H1 (cell line): ENCODE measurements around the gene ALOX5. TPM values are rescaled to one million over a fixed set of nuclear protein-coding genes. Genes with fewer than 3 reads are reported as not detected.

Experiments used
- CTCF ChIA-PET: fragments of 300-600 bp; sonication (Branson Sonifier 250); formaldehyde crosslinking; loops from one replicate; lab custom pipeline; 2021; ENCODE audit not compliant: partially characterized antibody; lab: Charles Lee
- POLR2A ChIA-PET: fragments of 300-600 bp; sonication (Branson Sonifier 250); formaldehyde crosslinking; loops from one replicate; lab custom pipeline; 2021; ENCODE audit warnings: inconsistent platforms; ENCODE audit not compliant: partially characterized antibody; lab: Charles Lee
- DNase-seq, 2 experiments: peaks; one replicate each; pipeline versions ENCODE4 v3.0.0 to v3.0.0-alpha.2; 2010 to 2022; ENCODE audit warnings: low spot score in 2 of 2, low read depth in 1 of 2, mixed read lengths in 1 of 2
- FAIRE-seq: peaks from 2 replicates; lab custom pipeline; 2011; peaks lifted over from hg19 to GRCh38; lab: Jason Lieb, UNC
- H2AFZ ChIP-seq: 2 replicates; pipeline ENCODE4 v1.8.1; 2012; ENCODE audit warnings: low read length, inconsistent platforms
- H2AK5ac ChIP-seq: 2 replicates; pipeline ENCODE4 v1.6.1; 2013; ENCODE audit warnings: low read depth, low read length
- H2BK120ac ChIP-seq: replicated peaks from 2 replicates; pipeline ENCODE3; 2013; ENCODE audit warnings: low read depth, low read length, inconsistent platforms
- H2BK12ac ChIP-seq: 2 replicates; pipeline ENCODE4 v1.6.1; 2013; ENCODE audit warnings: low read depth, low read length
- H2BK15ac ChIP-seq: 2 replicates; pipeline ENCODE4 v1.6.1; 2013; ENCODE audit warnings: low read length
- H2BK20ac ChIP-seq: 2 replicates; pipeline ENCODE4 v1.6.1; 2013; ENCODE audit warnings: low read length
- H2BK5ac ChIP-seq: 2 replicates; pipeline ENCODE4 v1.6.1; 2013; ENCODE audit warnings: low read depth, low read length
- H3K14ac ChIP-seq: 2 replicates; pipeline ENCODE4 v1.6.1; 2013; ENCODE audit warnings: inconsistent platforms; ENCODE audit not compliant: insufficient read length
- H3K18ac ChIP-seq: 2 replicates; pipeline ENCODE4 v1.6.1; 2013; ENCODE audit warnings: low read length; ENCODE audit errors: extremely low read depth
- H3K23ac ChIP-seq: 2 replicates; pipeline ENCODE4 v1.6.1; 2013; ENCODE audit warnings: inconsistent platforms; ENCODE audit not compliant: insufficient read length
- H3K23me2 ChIP-seq: 2 replicates; pipeline ENCODE4 v1.6.1; 2013; ENCODE audit warnings: low read depth, low read length
- H3K27ac ChIP-seq: 2 replicates; pipeline ENCODE4 v1.6.1; 2011; ENCODE audit warnings: low read depth, low read length, inconsistent platforms
- H3K27me3 ChIP-seq, 4 experiments: replicated peaks in 1 of 4; 1 replicate in 1 of 4; 2 replicates in 3 of 4; pipeline versions ENCODE4 v1.6.1 to v1.8.1; 2011 to 2013; ENCODE audit warnings: low read length in 3 of 4, mild to moderate bottlenecking in 3 of 4, inconsistent platforms in 2 of 4, mixed read lengths in 2 of 4, moderate library complexity in 1 of 4; ENCODE audit not compliant: control insufficient read depth in 3 of 4, insufficient read depth in 3 of 4; ENCODE audit errors: extremely low read depth in 1 of 4
- H3K36me3 ChIP-seq, 4 experiments: 2 replicates each; pipeline versions ENCODE4 v1.6.1 to v1.8.1; 2011 to 2013; ENCODE audit warnings: mild to moderate bottlenecking in 4 of 4, low read length in 3 of 4, moderate library complexity in 2 of 4, control low read depth in 1 of 4, inconsistent platforms in 1 of 4; ENCODE audit not compliant: insufficient read depth in 4 of 4, control insufficient read depth in 2 of 4
- H3K4ac ChIP-seq: replicated peaks from 2 replicates; pipeline ENCODE3; 2013; ENCODE audit warnings: low read length, low read depth, mixed read lengths, inconsistent platforms; ENCODE audit not compliant: insufficient read length
- H3K4me1 ChIP-seq, 4 experiments: replicated peaks in 1 of 4; 1 replicate in 1 of 4; 2 replicates in 3 of 4; pipeline versions ENCODE4 v1.6.1 to v1.8.1; 2011 to 2013; ENCODE audit warnings: low read length in 3 of 4, inconsistent platforms in 2 of 4, mixed read lengths in 1 of 4; ENCODE audit not compliant: insufficient read depth in 4 of 4, control insufficient read depth in 3 of 4
- H3K4me2 ChIP-seq, 2 experiments: 2 replicates each; pipeline versions ENCODE4 v1.6.1 to v1.8.1; 2011 to 2013; ENCODE audit warnings: low read depth in 2 of 2, low read length in 2 of 2, control low read depth in 1 of 2, inconsistent platforms in 1 of 2, mild to moderate bottlenecking in 1 of 2; ENCODE audit not compliant: insufficient read depth in 1 of 2
- H3K4me3 ChIP-seq, 4 experiments: fragments of 200-600, 300-600 bp in 1 of 4; sonication (generic), shearing (Covaris generic), sonication (Bioruptor Twin) in 1 of 4; 2 replicates each; pipeline versions ENCODE4 v1.5.1 to v1.8.1; 2011 to 2016; ENCODE audit warnings: low read length in 4 of 4, low read depth in 3 of 4, control low read depth in 2 of 4, inconsistent platforms in 2 of 4, mild to moderate bottlenecking in 2 of 4, mixed read lengths in 1 of 4, moderate library complexity in 1 of 4; ENCODE audit not compliant: insufficient read depth in 2 of 4; ENCODE audit errors: extremely low read depth in 1 of 4
- H3K56ac ChIP-seq: replicated peaks from 2 replicates; pipeline ENCODE3; 2013; ENCODE audit warnings: low read depth, mild to moderate bottlenecking, mixed read lengths, low read length, inconsistent platforms; ENCODE audit not compliant: insufficient read length
- H3K79me1 ChIP-seq: 2 replicates; pipeline ENCODE4 v1.6.1; 2013; ENCODE audit warnings: low read depth, low read length, control low read depth
- H3K79me2 ChIP-seq, 2 experiments: 2 replicates each; pipeline versions ENCODE4 v1.6.1 to v1.8.1; 2012 to 2013; ENCODE audit warnings: low read length in 2 of 2, mild to moderate bottlenecking in 2 of 2, inconsistent platforms in 1 of 2; ENCODE audit not compliant: insufficient read depth in 2 of 2, control insufficient read depth in 1 of 2
- H3K9ac ChIP-seq, 4 experiments: replicated peaks in 1 of 4; 1 replicate in 1 of 4; 2 replicates in 3 of 4; pipeline versions ENCODE4 v1.6.1 to v1.8.1; 2011 to 2013; ENCODE audit warnings: low read depth in 3 of 4, low read length in 3 of 4, control low read depth in 2 of 4, mild to moderate bottlenecking in 2 of 4, moderate library complexity in 2 of 4, inconsistent platforms in 1 of 4; ENCODE audit errors: extremely low read depth in 1 of 4
- H3K9me3 ChIP-seq, 2 experiments: 2 replicates each; pipeline versions ENCODE4 v1.6.1 to v1.8.1; 2012 to 2013; ENCODE audit warnings: mild to moderate bottlenecking in 2 of 2, moderate library complexity in 2 of 2, control low read depth in 1 of 2, inconsistent platforms in 1 of 2, low read depth in 1 of 2, low read length in 1 of 2, mixed read lengths in 1 of 2; ENCODE audit not compliant: insufficient read depth in 2 of 2
- H4K20me1 ChIP-seq, 2 experiments: replicated peaks in 1 of 2; 2 replicates each; pipeline versions ENCODE3 to v1.8.1; 2011 to 2013; ENCODE audit warnings: inconsistent platforms in 2 of 2, low read length in 2 of 2, mild to moderate bottlenecking in 1 of 2; ENCODE audit not compliant: insufficient read depth in 2 of 2, control insufficient read depth in 1 of 2
- H4K5ac ChIP-seq: 2 replicates; pipeline ENCODE4 v1.6.1; 2013; ENCODE audit warnings: low read length, low read depth, mixed read lengths, inconsistent platforms; ENCODE audit not compliant: insufficient read length
- H4K8ac ChIP-seq: 2 replicates; pipeline ENCODE4 v1.8.0; 2013; ENCODE audit warnings: mild to moderate bottlenecking, moderate library complexity, low read length, inconsistent platforms; ENCODE audit not compliant: insufficient read depth; ENCODE audit errors: extremely low read depth
- H4K91ac ChIP-seq: replicated peaks from 2 replicates; pipeline ENCODE3; 2013; ENCODE audit warnings: low read length, mixed read lengths, inconsistent platforms; ENCODE audit not compliant: insufficient read length
- CTCF ChIP-seq, 3 experiments: IDR thresholded peaks; 1 replicate in 2 of 3; 2 replicates in 1 of 3; pipeline versions ENCODE4 v1.5.1 to v1.6.1; 2011; ENCODE audit warnings: low read length in 3 of 3, mild to moderate bottlenecking in 3 of 3, inconsistent platforms in 2 of 3, low read depth in 1 of 3, moderate library complexity in 1 of 3; ENCODE audit not compliant: insufficient read depth in 1 of 3; ENCODE audit errors: control extremely low read depth in 1 of 3
- E2F6 ChIP-seq: IDR thresholded peaks from 2 replicates; pipeline ENCODE4 v1.6.1; 2012; ENCODE audit warnings: inconsistent platforms
- HDAC2 ChIP-seq, 2 experiments: fragments of 300-600 bp in 1 of 2; sonication (generic) in 1 of 2; IDR thresholded peaks; 2 replicates each; pipeline ENCODE4 v1.6.1; 2011 to 2012; ENCODE audit warnings: low read depth in 2 of 2, low read length in 2 of 2, mild to moderate bottlenecking in 2 of 2, moderate library complexity in 2 of 2, borderline replicate concordance in 1 of 2, inconsistent platforms in 1 of 2
- RAD21 ChIP-seq, 2 experiments: IDR thresholded peaks in 1 of 2; conservative IDR thresholded peaks in 1 of 2; 2 replicates each; pipeline ENCODE4 v1.6.1; 2011; ENCODE audit warnings: low read depth in 2 of 2, low read length in 2 of 2, improper control_type of control experiment in 1 of 2, inconsistent platforms in 1 of 2, mild to moderate bottlenecking in 1 of 2, moderate library complexity in 1 of 2
- SIN3A ChIP-seq, 2 experiments: IDR thresholded peaks in 1 of 2; conservative IDR thresholded peaks in 1 of 2; 2 replicates each; pipeline ENCODE4 v1.6.1; 2011 to 2012; ENCODE audit warnings: low read length in 2 of 2, improper control_type of control experiment in 1 of 2, low read depth in 1 of 2, mild to moderate bottlenecking in 1 of 2
- TCF12 ChIP-seq: IDR thresholded peaks from 2 replicates; pipeline ENCODE4 v1.6.1; 2011; ENCODE audit warnings: low read depth, mild to moderate bottlenecking, low read length
- YY1 ChIP-seq: IDR thresholded peaks from 2 replicates; pipeline ENCODE4 v1.6.1; 2011; ENCODE audit warnings: low read depth, mild to moderate bottlenecking, low read length
- WGBS, 2 experiments: shearing (Covaris generic) in 1 of 2; methylation state at CpG; one replicate each; pipeline versions ENCODE4 v1.1.6 to v1.1.7; 2013 to 2015; ENCODE audit warnings: low lambda C conversion rate in 2 of 2, mixed read lengths in 2 of 2, inconsistent platforms in 1 of 2, low coverage in 1 of 2, missing lambda C conversion rate in 1 of 2; ENCODE audit not compliant: insufficient replicate concordance in 2 of 2, insufficient coverage in 1 of 2, insufficient read length in 1 of 2; ENCODE audit errors: extremely low coverage in 1 of 2, missing lambda C conversion rate in 1 of 2; 5-methylcytosine and 5-hydroxymethylcytosine counted together
- polyA plus RNA-seq, 7 experiments: library from polyadenylated mRNA; depleted of rRNA in 3 of 7; stranded (reverse) in 5 of 7; unstranded in 2 of 7; fragments of >200 nt in 5 of 7; fragments of 200-250 nt in 2 of 7; gene quantifications; 1 replicate in 5 of 7; 2 replicates in 1 of 7; 4 replicates in 1 of 7; pipeline versions ENCODE4 v1.2.1 to v1.2.3, GENCODE V29; 2011 to 2013; ENCODE audit warnings: missing spikeins in 2 of 7, mixed read lengths in 2 of 7
- total RNA-seq: library from RNA; stranded (reverse); fragmentation: NEBNext Ultra II Directional; extraction: Animal tissue kit (Norgen Biotek cat#: 25700); gene quantifications from 2 replicates; pipeline ENCODE4 v1.2.1, GENCODE V29; 2021

ALOX5 gene
- total and polyA plus RNA-seq, 2 of the 8 experiments (the other 6 are each of a cell fraction or from before 2014, with no cell fraction given), result 1.6 to 3.8 TPM

GRCh38 chr10:45442662-45443061 is 68.6 kb downstream of the ALOX5 start:
- Histone ChIP-seq H3K56ac (no peak overlapping the region), H2AK5ac (no peak overlapping the region), H3K4me2 (no peak overlapping the region), H3K27ac (no peak overlapping the region), H3K4me3 (no peak overlapping the region), H3K9me3 (no peaks in the 10 kb centered on the region), H3K14ac (no peak overlapping the region), H4K91ac (no peak overlapping the region), H2AFZ (no peak overlapping the region), H2BK20ac (no peak overlapping the region), H3K36me3 (no peaks in the 10 kb centered on the region), H2BK5ac (0 out of 2 replicates have a peak overlapping the region, but pooled peaks have one; percentile 44), H3K9ac (no peak overlapping the region), H2BK15ac (0 out of 2 replicates have a peak overlapping the region, but pooled peaks have one; percentile 61), H3K27me3 (no peaks in the 10 kb centered on the region), H3K23me2 (no peaks in the 10 kb centered on the region), H2BK120ac (no peak overlapping the region), H3K4me1 (no peaks in the 10 kb centered on the region), H4K20me1 (no peaks in the 10 kb centered on the region), H3K79me2 (no peaks in the 10 kb centered on the region), H3K4ac (no peak overlapping the region), H3K23ac (no peak overlapping the region), H4K8ac (peak overlapping the region; percentile 69; the same call in 1 of the 2 replicates), H3K18ac (no peak overlapping the region; the same call in 1 of the 2 replicates), H3K79me1 (no peaks in the 10 kb centered on the region), H2BK12ac (0 out of 2 replicates have a peak overlapping the region, but pooled peaks have one; percentile 17), H4K5ac (no peak overlapping the region)
- POLR2A ChIA-PET, result no interaction called here
- FAIRE-seq (no peak), DNase-seq (no peak)
- WGBS, 2 experiments, result 83% methylated on average over 12 of the region's 12 CpGs; no CpG with 5 or more reads in 1 of the 2 experiments
- TF ChIP-seq E2F6 (peak; percentile 38; the same call in 1 of the 2 replicates), SIN3A (conservative IDR thresholded peaks at IDR 0.05 in 1 of 2, IDR thresholded peaks at IDR 0.05 in 1 of 2; ENCODE audit: low read depth in 1 of 2, low read length in 2 of 2) (no peak), CTCF (IDR thresholded peaks at IDR 0.05; ENCODE audit: control extremely low read depth in 1 of 3, insufficient read depth in 1 of 3, low read depth in 1 of 3, low read length in 3 of 3) (peak; percentile 36 to 72 (median 52)), TCF12 (no peak), RAD21 (IDR thresholded peaks at IDR 0.05 in 1 of 2, conservative IDR thresholded peaks at IDR 0.05 in 1 of 2; ENCODE audit: low read depth in 2 of 2, low read length in 2 of 2) (peak; percentile 61 to 68), YY1 (no peak), HDAC2 (IDR thresholded peaks at IDR 0.05; ENCODE audit: borderline replicate concordance in 1 of 2, low read depth in 2 of 2, low read length in 2 of 2) (no peak)
- CTCF ChIA-PET, result interaction anchor here (0.6 to 2.3 kb wide), 6 partner anchors 10 to 192 kb away, joined by 3 to 13 read pairs (median 4); no protein-coding TSS in a partner anchor
